ENCODE data around the gene MRPS7. TPM values are rescaled to one million over a fixed set of nuclear protein-coding genes. Genes with fewer than 3 reads are reported as not detected.

Gene MRPS7
- total RNA-seq, 1 donor from 2014 or later, result 38.2 TPM

- no peak for DNase-seq (ENCODE audit: low spot score)
- Mint-ChIP-seq H3K4me1 (ENCODE audit: low read depth) (no peaks in the 10 kb centered on the region), H3K9me3 (ENCODE audit: low read depth) (no peaks in the 10 kb centered on the region), H3K27me3 (ENCODE audit: low read depth) (no peaks in the 10 kb centered on the region), H3K36me3 (ENCODE audit: low read depth) (peaks cover 25% of the 10 kb centered on the region), H3K27ac (ENCODE audit: unreplicated experiment) (peak overlapping the region; percentile 66), H3K4me3 (ENCODE audit: unreplicated experiment) (no peak overlapping the region)
- no peak for TF ChIP-seq CTCF (IDR thresholded peaks at IDR 0.05)
Measured at GRCh38 chr17:75237100-75238014, 24.3 kb upstream of the MRPS7 start.

- no peak overlapping the region for H3K4me3 Mint-ChIP-seq (ENCODE audit: unreplicated experiment)
- no peak for TF ChIP-seq CTCF (IDR thresholded peaks at IDR 0.05)
- no peak for DNase-seq (ENCODE audit: low spot score)
- H3K4me1 Mint-ChIP-seq (ENCODE audit: low read depth), result no peaks in the 10 kb centered on the region
- peaks cover 20% of the 10 kb centered on the region for H3K36me3 Mint-ChIP-seq (ENCODE audit: low read depth)
- H3K9me3 Mint-ChIP-seq (ENCODE audit: low read depth), result no peaks in the 10 kb centered on the region
- H3K27me3 Mint-ChIP-seq (ENCODE audit: low read depth), result no peaks in the 10 kb centered on the region
- H3K27ac Mint-ChIP-seq (ENCODE audit: unreplicated experiment), result no peak overlapping the region
Measured at GRCh38 chr17:75238020-75238580, 23.6 kb upstream of the MRPS7 start.

GRCh38 chr17:75238684-75239191, 22.9 kb upstream of the MRPS7 start:
- Mint-ChIP-seq H3K4me1 (ENCODE audit: low read depth) (no peaks in the 10 kb centered on the region), H3K4me3 (ENCODE audit: unreplicated experiment) (no peak overlapping the region), H3K27ac (ENCODE audit: unreplicated experiment) (no peak overlapping the region), H3K27me3 (ENCODE audit: low read depth) (no peaks in the 10 kb centered on the region), H3K9me3 (ENCODE audit: low read depth) (no peaks in the 10 kb centered on the region), H3K36me3 (ENCODE audit: low read depth) (peaks cover 21% of the 10 kb centered on the region)
- no peak for DNase-seq (ENCODE audit: low spot score)
- TF ChIP-seq CTCF (IDR thresholded peaks at IDR 0.05), result peak; percentile 86

GRCh38 chr17:75239214-75239613, 22.5 kb upstream of the MRPS7 start:
- no peak overlapping the region for H3K27ac Mint-ChIP-seq (ENCODE audit: unreplicated experiment)
- no peak overlapping the region for H3K4me3 Mint-ChIP-seq (ENCODE audit: unreplicated experiment)
- H3K36me3 Mint-ChIP-seq (ENCODE audit: low read depth), result peaks cover 23% of the 10 kb centered on the region
- no peaks in the 10 kb centered on the region for H3K4me1 Mint-ChIP-seq (ENCODE audit: low read depth)
- DNase-seq (ENCODE audit: low spot score), result no peak
- no peaks in the 10 kb centered on the region for H3K27me3 Mint-ChIP-seq (ENCODE audit: low read depth)
- no peak for TF ChIP-seq CTCF (IDR thresholded peaks at IDR 0.05)
- no peaks in the 10 kb centered on the region for H3K9me3 Mint-ChIP-seq (ENCODE audit: low read depth)

- H3K27ac Mint-ChIP-seq (ENCODE audit: unreplicated experiment), result no peak overlapping the region
- no peak overlapping the region for H3K4me3 Mint-ChIP-seq (ENCODE audit: unreplicated experiment)
- H3K4me1 Mint-ChIP-seq (ENCODE audit: low read depth), result no peaks in the 10 kb centered on the region
- TF ChIP-seq CTCF (IDR thresholded peaks at IDR 0.05), result no peak
- H3K27me3 Mint-ChIP-seq (ENCODE audit: low read depth), result no peaks in the 10 kb centered on the region
- peaks cover 23% of the 10 kb centered on the region for H3K36me3 Mint-ChIP-seq (ENCODE audit: low read depth)
- DNase-seq (ENCODE audit: low spot score), result no peak
- H3K9me3 Mint-ChIP-seq (ENCODE audit: low read depth), result no peaks in the 10 kb centered on the region
Measured at GRCh38 chr17:75239778-75240393, 21.8 kb upstream of the MRPS7 start.

All from chondrocyte (in vitro differentiated cells).